ENCODE results near the gene TIMM50.

DNA sequence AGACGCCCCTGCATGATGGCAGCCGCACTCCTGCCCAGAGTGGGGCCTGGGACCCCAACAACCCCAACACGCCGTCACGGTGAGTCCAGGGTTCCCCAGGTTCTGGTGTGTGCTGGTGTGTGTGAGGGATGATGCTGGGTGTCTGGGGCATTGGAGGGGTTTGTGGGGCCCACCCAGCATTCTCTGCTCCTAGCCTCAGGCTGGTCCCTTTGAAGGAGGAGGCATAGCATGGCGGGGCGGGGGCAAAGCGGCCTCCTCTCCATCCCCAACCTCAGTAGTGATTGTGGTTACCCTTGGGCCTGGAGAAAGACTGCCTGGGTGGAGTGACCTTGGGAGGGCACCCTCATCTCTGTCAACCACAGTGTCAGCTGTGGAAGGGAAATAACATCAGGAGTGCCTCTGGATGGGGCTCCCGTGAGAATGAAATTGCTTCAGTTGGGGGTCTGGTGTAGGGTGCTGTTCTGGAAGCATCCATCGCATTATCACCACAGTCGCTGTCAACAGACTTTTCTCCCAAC, 7.1 kb upstream of the TIMM50 start:
- no peak for TF ChIP-seq POLR2A (IDR thresholded peaks at IDR 0.05; ENCODE audit: extremely low read depth, insufficient read length)
- no peak for TF ChIP-seq CTCF (IDR thresholded peaks at IDR 0.05; ENCODE audit: low read depth, low read length)
- TF ChIP-seq, protein P1, sequence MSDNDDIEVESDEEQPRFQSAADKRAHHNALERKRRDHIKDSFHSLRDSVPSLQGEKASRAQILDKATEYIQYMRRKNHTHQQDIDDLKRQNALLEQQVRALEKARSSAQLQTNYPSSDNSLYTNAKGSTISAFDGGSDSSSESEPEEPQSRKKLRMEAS (IDR thresholded peaks at IDR 0.05; ENCODE audit: low read depth, low read length) = no peak
